Measurements from ENCODE around the gene CCDC12. TPM values are rescaled to one million over a fixed set of nuclear protein-coding genes. Genes with fewer than 3 reads are reported as not detected.

The CCDC12 gene
- total and polyA plus RNA-seq, 9 of the 15 experiments (the other 6 are each of a cell fraction or from before 2014, with no cell fraction given) = 8.9 to 201 (median 86.9) TPM

DNA sequence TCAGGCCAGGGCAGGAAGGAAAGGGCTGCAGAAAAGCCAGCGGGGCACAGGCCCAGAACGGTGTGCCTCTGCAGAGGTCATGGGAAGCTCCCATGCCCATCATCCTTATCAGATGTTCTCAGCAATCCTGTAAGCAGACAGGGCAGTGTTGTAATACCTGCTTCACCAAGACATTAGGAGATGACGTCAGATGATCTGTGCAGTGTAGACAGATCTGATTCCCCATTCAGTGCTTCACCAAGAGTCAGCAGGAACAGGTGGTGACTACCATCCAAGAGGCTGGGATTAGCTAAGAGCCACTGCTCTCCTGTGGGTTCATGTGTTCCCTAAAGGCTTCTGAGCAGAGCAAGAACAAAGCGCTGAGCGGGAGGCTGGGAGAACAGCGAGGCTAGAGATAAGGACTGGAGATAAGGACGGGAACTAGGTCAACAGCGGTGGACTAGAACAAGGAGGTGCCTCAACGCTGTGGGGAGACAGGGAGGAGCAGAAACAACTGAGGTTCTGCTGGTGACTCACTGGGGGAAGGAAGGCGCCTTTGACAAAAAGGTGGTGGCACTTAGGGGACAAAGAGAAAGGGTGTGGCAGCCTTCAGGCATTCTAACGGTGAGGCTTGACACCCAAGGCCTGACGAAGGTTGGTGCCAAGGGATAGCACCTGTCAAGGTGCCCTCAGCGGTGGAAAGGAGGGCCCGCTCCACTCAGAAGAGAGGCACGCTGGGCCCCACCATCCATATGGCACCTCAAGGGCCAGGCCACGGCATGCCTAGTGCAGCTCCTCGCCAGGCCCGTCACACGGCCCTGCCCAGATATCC is 28.4 kb downstream of the CCDC12 start:
- peaks cover 97% of the 10 kb centered on the region for H3K79me2 ChIP-seq (ENCODE audit: control insufficient read depth, insufficient read depth, low read length)
- peak; percentile 90 for FAIRE-seq
- H3K9ac ChIP-seq (ENCODE audit: insufficient read depth in 1 of 2, low read depth in 2 of 2, low read length in 2 of 2) = peak overlapping the region; percentile 21 to 89; a peak in 3 of 4 replicates
- peak overlapping the region; percentile 61 for H3K27ac ChIP-seq (ENCODE audit: extremely low read depth, low read depth, low read length)
- H3K36me3 ChIP-seq (ENCODE audit: control insufficient read depth, insufficient read depth, low read length) = peaks cover 62% of the 10 kb centered on the region
- ChIA-PET CTCF (ENCODE audit: low intra/inter-chr PET ratio) (no interaction called here), POLR2A (interaction anchor here (0.8 to 4.0 kb wide), 12 partner anchors 8 to 46 kb away, joined by 3 to 14 read pairs (median 6); no protein-coding TSS in a partner anchor)
- intact Hi-C loops (cut with micrococcal nuclease) = loop anchor here (1.0 to 2.0 kb wide), 2 partner anchors 31 to 39 kb away; partner anchors contain the start of gene NBEAL2
- DNase-seq (ENCODE audit: extremely low read depth in 1 of 4, low spot score in 3 of 4) = peak; percentile 79 to 91 (median 84)
- H3K4me2 ChIP-seq (ENCODE audit: insufficient read depth, low read length) = peak overlapping the region; percentile 75
- no peaks in the 10 kb centered on the region for H3K9me3 ChIP-seq (replicated peaks; ENCODE audit: control insufficient read depth, insufficient read depth, low read depth, low read length)
- peaks cover 54 to 81% of the 10 kb centered on the region in 2 experiments for H3K4me1 ChIP-seq (replicated peaks in 1 of 2; ENCODE audit: control insufficient read depth in 2 of 2, insufficient read depth in 2 of 2, low read length in 2 of 2)
- H3K4me3 ChIP-seq = no peak overlapping the region
- no peaks in the 10 kb centered on the region for H3K27me3 ChIP-seq (ENCODE audit: control insufficient read depth in 2 of 2, insufficient read depth in 2 of 2, low read length in 2 of 2)
- peak; percentile 81 for ATAC-seq
- in situ Hi-C loops (cut with MboI) = no loop called here
- 14% methylated on average over 18 of the region's 19 CpGs for WGBS (ENCODE audit: insufficient coverage, low coverage, missing lambda C conversion rate)
- no peak overlapping the region for H2AFZ ChIP-seq (ENCODE audit: low read depth, low read length)
- peaks cover 36% of the 10 kb centered on the region for H3K9me1 ChIP-seq (ENCODE audit: control insufficient read depth, insufficient read depth, low read length)
- no TSS peak for BruUV-seq (replicated peaks)
- peaks cover 80% of the 10 kb centered on the region for H4K20me1 ChIP-seq (replicated peaks; ENCODE audit: control insufficient read depth, insufficient read depth, low read length)
- TF ChIP-seq ZNF175 (CRISPR knock-in tag; IDR thresholded peaks at IDR 0.05; ENCODE audit: low read depth) = peak; percentile 64
- peak; percentile 15; the same call in 1 of the 2 replicates for TF ChIP-seq DMBX1 (CRISPR knock-in tag; IDR thresholded peaks at IDR 0.05; ENCODE audit: borderline replicate concordance)
- 0 out of 2 replicates have a peak, but pooled peaks have one; percentile 44 for TF ChIP-seq ZNF584 (CRISPR knock-in tag; IDR thresholded peaks at IDR 0.05; ENCODE audit: low read depth)
- TF ChIP-seq ZNF511 (CRISPR knock-in tag; IDR thresholded peaks at IDR 0.05) = no peak
- TF ChIP-seq ZZZ3 (IDR thresholded peaks at IDR 0.05) = no peak
- TF ChIP-seq NR4A1 (CRISPR knock-in tag; IDR thresholded peaks at IDR 0.05) = no peak
- peak; percentile 66; the same call in 1 of the 2 replicates for TF ChIP-seq NR4A1 (tag; IDR thresholded peaks at IDR 0.05)
- TF ChIP-seq HOMEZ (CRISPR knock-in tag; IDR thresholded peaks at IDR 0.05) = no peak
- no peak; the same call in 1 of the 2 replicates for TF ChIP-seq NKRF (IDR thresholded peaks at IDR 0.05; ENCODE audit: borderline replicate concordance)
- no peak for TF ChIP-seq ZNF764 (CRISPR knock-in tag; IDR thresholded peaks at IDR 0.05; ENCODE audit: low read depth)
- TF ChIP-seq ZFPM2 (CRISPR knock-in tag; IDR thresholded peaks at IDR 0.05) = no peak
- TF ChIP-seq, protein P1, sequence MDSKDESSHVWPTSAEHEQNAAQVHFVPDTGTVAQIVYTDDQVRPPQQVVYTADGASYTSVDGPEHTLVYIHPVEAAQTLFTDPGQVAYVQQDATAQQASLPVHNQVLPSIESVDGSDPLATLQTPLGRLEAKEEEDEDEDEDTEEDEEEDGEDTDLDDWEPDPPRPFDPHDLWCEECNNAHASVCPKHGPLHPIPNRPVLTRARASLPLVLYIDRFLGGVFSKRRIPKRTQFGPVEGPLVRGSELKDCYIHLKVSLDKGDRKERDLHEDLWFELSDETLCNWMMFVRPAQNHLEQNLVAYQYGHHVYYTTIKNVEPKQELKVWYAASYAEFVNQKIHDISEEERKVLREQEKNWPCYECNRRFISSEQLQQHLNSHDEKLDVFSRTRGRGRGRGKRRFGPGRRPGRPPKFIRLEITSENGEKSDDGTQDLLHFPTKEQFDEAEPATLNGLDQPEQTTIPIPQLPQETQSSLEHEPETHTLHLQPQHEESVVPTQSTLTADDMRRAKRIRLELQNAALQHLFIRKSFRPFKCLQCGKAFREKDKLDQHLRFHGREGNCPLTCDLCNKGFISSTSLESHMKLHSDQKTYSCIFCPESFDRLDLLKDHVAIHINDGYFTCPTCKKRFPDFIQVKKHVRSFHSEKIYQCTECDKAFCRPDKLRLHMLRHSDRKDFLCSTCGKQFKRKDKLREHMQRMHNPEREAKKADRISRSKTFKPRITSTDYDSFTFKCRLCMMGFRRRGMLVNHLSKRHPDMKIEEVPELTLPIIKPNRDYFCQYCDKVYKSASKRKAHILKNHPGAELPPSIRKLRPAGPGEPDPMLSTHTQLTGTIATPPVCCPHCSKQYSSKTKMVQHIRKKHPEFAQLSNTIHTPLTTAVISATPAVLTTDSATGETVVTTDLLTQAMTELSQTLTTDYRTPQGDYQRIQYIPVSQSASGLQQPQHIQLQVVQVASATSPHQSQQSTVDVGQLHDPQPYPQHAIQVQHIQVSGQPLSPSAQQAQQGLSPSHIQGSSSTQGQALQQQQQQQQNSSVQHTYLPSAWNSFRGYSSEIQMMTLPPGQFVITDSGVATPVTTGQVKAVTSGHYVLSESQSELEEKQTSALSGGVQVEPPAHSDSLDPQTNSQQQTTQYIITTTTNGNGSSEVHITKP (IDR thresholded peaks at IDR 0.05; ENCODE audit: partially characterized antibody) = no peak
- TF ChIP-seq HNRNPUL1 (IDR thresholded peaks at IDR 0.05; ENCODE audit: low read length) = no peak; the same call in 1 of the 2 replicates
